Activated CD4-positive, alpha-beta memory T cell treated with anti-CD3 and anti-CD28 coated beads, Interleukin-2, amount 10 ng/mL, durations not matched to agents 7 days and 5 days (primary cell): ENCODE measurements around the gene SNAP47. TPM values are rescaled to one million over a fixed set of nuclear protein-coding genes. Genes with fewer than 3 reads are reported as not detected.

Source experiments
- CTCF ChIA-PET: fragments of 350-600 bp; sonication (Branson Sonifier 250); formaldehyde crosslinking; loops from one replicate; lab custom pipeline; 2021; ENCODE audit warnings: antibody characterized with exemption, inconsistent platforms; lab: Charles Lee
- POLR2A ChIA-PET: fragments of 350-600 bp; sonication (Branson Sonifier 250); formaldehyde crosslinking; loops from one replicate; lab custom pipeline; 2021; ENCODE audit warnings: antibody characterized with exemption; lab: Charles Lee
- DNase-seq: peaks from one replicate; pipeline ENCODE4 v3.0.0-alpha.2; 2020
- H3K27ac Mint-ChIP-seq: one replicate; pipeline ENCODE4 v1.8.0; 2021; ENCODE audit warnings: mild to moderate bottlenecking, mixed read lengths
- H3K27me3 Mint-ChIP-seq: one replicate; pipeline ENCODE4 v1.8.0; 2021; ENCODE audit warnings: mixed read lengths
- H3K36me3 Mint-ChIP-seq: one replicate; pipeline ENCODE4 v1.8.0; 2021; ENCODE audit warnings: low read depth, mixed read lengths
- H3K4me1 Mint-ChIP-seq: one replicate; pipeline ENCODE4 v1.8.0; 2021; ENCODE audit warnings: mixed read lengths
- H3K4me3 Mint-ChIP-seq: one replicate; pipeline ENCODE4 v1.8.0; 2021; ENCODE audit warnings: mild to moderate bottlenecking, mixed read lengths
- H3K9me3 Mint-ChIP-seq: one replicate; pipeline ENCODE4 v1.8.0; 2021; ENCODE audit warnings: mixed read lengths
- total RNA-seq, 2 experiments: library from RNA; stranded (reverse); gene quantifications; one replicate each; pipeline ENCODE4 v1.2.3, GENCODE V29; 2021

The SNAP47 gene
- total RNA-seq, 2 experiments from 2014 or later: 55.3 to 59.4 TPM

DNA sequence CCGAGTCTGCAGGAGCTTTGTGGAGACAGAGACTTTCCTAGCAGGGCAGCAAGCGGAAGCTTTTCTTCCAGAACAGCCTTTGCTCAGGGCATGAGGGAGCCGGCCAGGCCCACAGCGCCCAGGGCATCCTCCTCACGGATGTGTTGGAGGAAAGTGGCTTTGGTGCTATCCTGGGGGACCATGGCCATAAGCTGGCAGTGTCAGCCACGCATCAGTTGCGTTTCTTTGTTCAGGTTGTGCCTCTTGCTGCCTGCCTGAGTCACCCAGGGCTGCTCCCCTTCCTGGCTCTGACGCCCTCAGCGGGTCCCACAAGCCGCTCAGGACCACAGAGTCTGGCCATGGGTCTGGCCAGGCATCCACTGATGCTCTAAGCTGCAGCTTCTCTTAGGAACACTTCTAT lies 40.6 kb downstream of the SNAP47 start:
- Mint-ChIP-seq H3K27me3 (no peaks in the 10 kb centered on the region), H3K27ac (no peak overlapping the region), H3K4me3 (no peak overlapping the region), H3K36me3 (peaks cover 25% of the 10 kb centered on the region), H3K4me1 (peaks cover 42% of the 10 kb centered on the region), H3K9me3 (no peaks in the 10 kb centered on the region)
- ChIA-PET POLR2A (interaction anchor here (1.6 kb wide), 1 partner anchor 12 kb away, joined by 6 read pairs; no protein-coding TSS in a partner anchor), CTCF (no interaction called here)
- DNase-seq: no peak

DNA sequence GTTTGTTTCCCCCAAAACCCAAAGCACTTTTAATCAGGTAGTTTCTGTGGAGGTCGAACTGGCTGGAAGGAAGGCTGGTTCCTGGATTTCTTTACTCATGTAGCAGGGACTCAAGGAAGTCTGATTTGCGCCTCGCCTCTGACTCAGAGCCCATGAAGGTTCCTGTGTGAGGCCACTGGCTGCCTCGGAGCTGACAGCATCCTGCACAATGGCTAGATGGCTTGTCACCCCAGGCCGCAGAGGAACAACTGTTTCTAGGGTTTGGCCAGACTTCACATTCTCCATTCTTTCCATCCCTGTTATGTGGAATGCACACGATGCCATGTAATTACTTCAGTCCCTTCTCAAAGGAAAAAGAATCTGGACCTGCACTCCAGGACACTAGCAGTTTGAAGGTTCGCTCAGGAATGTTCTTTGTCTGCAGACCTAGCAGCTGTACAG lies 41.1 kb downstream of the SNAP47 start:
- ChIA-PET POLR2A (interaction anchor here (1.6 kb wide), 1 partner anchor 11 kb away, joined by 6 read pairs; no protein-coding TSS in a partner anchor), CTCF (no interaction called here)
- no peak overlapping the region for H3K4me3 Mint-ChIP-seq
- H3K9me3 Mint-ChIP-seq: no peaks in the 10 kb centered on the region
- no peak for DNase-seq
- H3K27ac Mint-ChIP-seq: no peak overlapping the region
- no peaks in the 10 kb centered on the region for H3K27me3 Mint-ChIP-seq
- H3K4me1 Mint-ChIP-seq: peaks cover 42% of the 10 kb centered on the region
- peaks cover 27% of the 10 kb centered on the region for H3K36me3 Mint-ChIP-seq

DNA sequence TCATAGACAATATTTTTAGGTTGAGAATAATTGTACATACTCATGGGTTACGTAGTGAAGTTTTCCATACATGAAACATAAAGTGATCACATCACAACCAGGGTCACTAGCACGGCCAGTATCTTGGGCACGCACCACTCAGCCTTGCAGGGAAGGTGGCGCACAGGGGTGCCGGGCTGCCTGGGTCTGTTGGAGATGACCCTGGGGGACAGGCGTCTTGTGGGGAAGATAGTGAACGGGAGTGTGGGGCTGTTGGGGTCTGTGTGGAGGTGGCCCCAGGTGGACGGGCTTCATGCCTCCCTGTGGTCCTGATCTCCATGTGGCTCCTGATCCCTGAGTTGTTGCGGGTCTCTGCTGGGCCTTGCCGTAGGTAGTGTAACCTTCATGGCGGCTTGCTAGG lies 41.9 kb downstream of the SNAP47 start:
- ChIA-PET POLR2A (interaction anchor here (1.6 kb wide), 1 partner anchor 11 kb away, joined by 6 read pairs; no protein-coding TSS in a partner anchor), CTCF (no interaction called here)
- H3K4me1 Mint-ChIP-seq: peaks cover 42% of the 10 kb centered on the region
- no peak overlapping the region for H3K27ac Mint-ChIP-seq
- H3K9me3 Mint-ChIP-seq: no peaks in the 10 kb centered on the region
- no peaks in the 10 kb centered on the region for H3K27me3 Mint-ChIP-seq
- DNase-seq: no peak
- no peak overlapping the region for H3K4me3 Mint-ChIP-seq
- H3K36me3 Mint-ChIP-seq: peaks cover 26% of the 10 kb centered on the region

DNA sequence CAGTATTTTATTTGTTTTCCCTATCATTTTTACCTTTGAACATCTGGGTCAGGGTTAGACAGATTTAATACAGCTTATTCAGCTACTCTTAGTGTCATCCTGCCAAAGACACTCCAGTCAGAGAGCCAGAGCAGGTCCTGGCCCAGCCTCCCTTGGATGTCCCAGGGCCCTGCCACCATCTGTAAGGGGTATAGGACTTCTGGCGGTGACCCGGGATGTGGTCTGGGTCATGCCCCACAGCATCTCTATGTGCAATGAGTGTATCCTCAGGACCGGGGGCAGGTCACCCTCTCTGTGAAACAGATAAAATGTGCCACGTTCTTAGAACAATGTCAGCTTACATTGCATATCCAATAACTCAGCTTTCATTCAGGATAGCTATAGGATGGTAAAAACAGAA lies 42.4 kb downstream of the SNAP47 start:
- H3K27ac Mint-ChIP-seq: no peak overlapping the region
- DNase-seq: no peak
- H3K4me1 Mint-ChIP-seq: peaks cover 37% of the 10 kb centered on the region
- no peak overlapping the region for H3K4me3 Mint-ChIP-seq
- no peaks in the 10 kb centered on the region for H3K27me3 Mint-ChIP-seq
- ChIA-PET CTCF (no interaction called here), POLR2A (no interaction called here)
- no peaks in the 10 kb centered on the region for H3K9me3 Mint-ChIP-seq
- peaks cover 25% of the 10 kb centered on the region for H3K36me3 Mint-ChIP-seq

DNA sequence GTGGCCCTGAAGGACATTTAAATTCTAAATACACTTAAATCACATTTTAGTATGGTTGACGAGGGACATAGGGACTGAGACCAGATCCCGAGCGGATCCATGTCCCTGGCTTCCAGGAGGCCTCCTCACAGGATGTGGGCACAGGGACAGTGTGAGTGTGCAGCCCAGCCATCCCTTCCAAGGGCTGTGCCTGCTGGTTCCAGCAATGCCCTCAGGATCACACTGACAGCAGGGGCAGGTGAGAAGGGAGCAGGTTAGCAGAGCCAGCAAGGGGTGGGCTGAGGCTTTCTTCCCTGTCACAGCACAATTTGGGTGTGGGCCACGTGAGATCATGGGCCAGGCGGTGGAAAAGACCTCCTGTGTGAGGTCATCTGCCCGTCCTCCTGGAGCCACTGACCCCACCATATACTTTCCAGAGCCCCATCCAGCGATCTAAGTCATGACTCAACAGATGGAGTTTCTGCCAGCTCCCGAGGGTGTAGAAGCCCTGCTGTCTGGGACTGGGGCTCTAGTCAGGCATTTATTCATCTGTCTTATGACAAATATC lies 43.2 kb downstream of the SNAP47 start:
- ChIA-PET POLR2A (no interaction called here), CTCF (no interaction called here)
- no peaks in the 10 kb centered on the region for H3K9me3 Mint-ChIP-seq
- H3K27me3 Mint-ChIP-seq: no peaks in the 10 kb centered on the region
- DNase-seq: no peak
- H3K27ac Mint-ChIP-seq: no peak overlapping the region
- H3K4me1 Mint-ChIP-seq: peaks cover 31% of the 10 kb centered on the region
- H3K36me3 Mint-ChIP-seq: peaks cover 29% of the 10 kb centered on the region
- H3K4me3 Mint-ChIP-seq: no peak overlapping the region

DNA sequence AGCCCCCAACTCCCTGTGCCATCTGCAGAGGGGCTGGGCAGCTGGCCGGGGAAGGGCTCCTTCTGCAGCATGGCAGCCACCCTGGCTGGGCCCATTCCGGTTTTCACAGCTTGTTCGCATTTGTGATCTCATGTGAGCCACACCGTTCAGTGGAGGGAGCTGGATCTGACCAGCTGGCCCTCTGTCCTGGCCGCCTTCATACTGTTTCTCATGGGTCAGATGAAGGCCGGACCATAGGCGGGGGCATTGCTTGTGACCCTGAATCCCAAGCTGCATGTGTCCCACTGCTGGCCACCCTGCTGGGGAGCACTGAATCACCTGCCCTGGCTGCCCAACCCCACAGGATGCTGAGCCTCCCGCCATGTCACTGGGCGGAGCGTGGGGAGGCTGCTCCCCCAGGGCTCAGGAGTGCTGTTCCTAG lies 43.8 kb downstream of the SNAP47 start:
- peaks cover 26% of the 10 kb centered on the region for H3K36me3 Mint-ChIP-seq
- POLR2A ChIA-PET: no interaction called here

DNA sequence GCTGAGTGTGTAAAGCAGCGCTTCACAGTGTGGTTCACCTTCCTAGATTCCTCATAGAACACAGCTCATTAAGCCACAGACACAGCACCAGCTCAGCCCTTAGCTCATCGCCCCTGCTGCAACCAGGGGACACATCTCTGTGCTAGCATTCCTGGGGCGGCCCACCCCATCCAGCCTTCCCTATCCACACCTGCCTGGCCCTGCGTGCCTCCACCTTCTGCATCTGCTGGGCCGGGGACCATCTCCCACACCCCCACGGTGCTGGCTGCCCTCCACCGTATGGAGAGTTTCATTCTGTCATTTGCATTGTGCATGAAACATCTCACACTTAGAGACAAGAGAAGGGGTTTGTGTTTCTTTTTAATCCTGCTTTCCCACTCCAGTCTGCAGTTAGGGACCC lies 44.5 kb downstream of the SNAP47 start:
- ChIA-PET POLR2A (no interaction called here), CTCF (no interaction called here)
- Mint-ChIP-seq H3K9me3 (no peaks in the 10 kb centered on the region), H3K4me1 (peaks cover 19% of the 10 kb centered on the region), H3K36me3 (peaks cover 22% of the 10 kb centered on the region), H3K27me3 (no peaks in the 10 kb centered on the region), H3K4me3 (no peak overlapping the region), H3K27ac (peak overlapping the region; percentile 57)
- peak; percentile 5 for DNase-seq

More for the DNA sequence above, 43.8 kb downstream of the SNAP47 start:
- DNase-seq: peak; percentile 5
- Mint-ChIP-seq H3K4me1 (peaks cover 25% of the 10 kb centered on the region), H3K9me3 (no peaks in the 10 kb centered on the region), H3K4me3 (no peak overlapping the region), H3K27ac (no peak overlapping the region), H3K27me3 (no peaks in the 10 kb centered on the region)
- CTCF ChIA-PET: no interaction called here

DNA sequence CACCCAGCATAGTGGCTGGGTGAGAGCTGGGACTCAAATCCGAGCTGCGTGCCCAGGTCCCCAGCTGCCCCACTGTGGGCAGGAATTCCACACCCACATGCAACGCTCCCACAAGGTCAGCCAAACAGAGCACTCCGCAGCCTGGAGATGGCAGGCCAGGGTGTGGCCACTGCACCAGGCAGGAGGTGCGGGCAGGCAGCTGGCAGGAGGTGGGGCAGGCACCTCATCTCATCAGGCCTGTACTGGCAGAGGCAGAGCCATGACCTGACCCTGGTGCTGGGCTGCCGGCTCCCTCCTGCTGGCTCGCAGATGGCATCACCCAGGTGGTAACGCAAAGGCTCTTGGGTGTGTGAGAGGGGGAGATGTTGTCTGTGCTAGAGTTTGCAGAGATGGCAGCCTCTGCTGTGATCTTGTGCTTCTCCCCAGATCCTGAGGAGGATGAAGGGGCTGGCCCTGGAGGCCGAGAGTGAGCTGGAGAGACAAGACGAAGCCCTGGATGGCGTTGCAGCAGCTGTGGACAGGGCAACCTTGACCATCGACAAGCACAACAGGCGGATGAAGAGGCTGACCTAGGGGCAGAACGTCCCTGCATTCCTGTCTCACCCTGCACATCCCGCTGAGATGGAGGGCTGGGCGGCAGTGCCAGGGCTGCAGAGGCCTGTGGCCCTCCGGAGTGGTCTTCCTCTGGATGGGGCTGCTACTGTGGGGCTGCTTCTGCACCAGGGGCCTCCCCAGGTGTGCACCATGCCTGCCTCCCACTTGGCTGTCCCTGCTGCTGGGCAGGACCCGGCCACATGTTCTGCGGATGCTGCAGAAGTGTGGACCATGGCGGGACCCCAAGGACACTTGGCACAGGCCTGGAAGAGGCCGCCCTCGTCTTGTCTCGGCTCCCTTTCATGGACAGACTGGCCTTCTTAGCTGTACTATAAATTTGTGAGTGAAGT lies 45.1 kb downstream of the SNAP47 start:
- peak; percentile 13 for DNase-seq
- ChIA-PET POLR2A (interaction anchor here (0.5 kb wide), 1 partner anchor 373 kb away, joined by 3 read pairs; no protein-coding TSS in a partner anchor), CTCF (no interaction called here)
- no peak overlapping the region for H3K4me3 Mint-ChIP-seq
- peak overlapping the region; percentile 57 for H3K27ac Mint-ChIP-seq
- peaks cover 22% of the 10 kb centered on the region for H3K36me3 Mint-ChIP-seq
- H3K9me3 Mint-ChIP-seq: no peaks in the 10 kb centered on the region
- H3K27me3 Mint-ChIP-seq: no peaks in the 10 kb centered on the region
- H3K4me1 Mint-ChIP-seq: peaks cover 12% of the 10 kb centered on the region

DNA sequence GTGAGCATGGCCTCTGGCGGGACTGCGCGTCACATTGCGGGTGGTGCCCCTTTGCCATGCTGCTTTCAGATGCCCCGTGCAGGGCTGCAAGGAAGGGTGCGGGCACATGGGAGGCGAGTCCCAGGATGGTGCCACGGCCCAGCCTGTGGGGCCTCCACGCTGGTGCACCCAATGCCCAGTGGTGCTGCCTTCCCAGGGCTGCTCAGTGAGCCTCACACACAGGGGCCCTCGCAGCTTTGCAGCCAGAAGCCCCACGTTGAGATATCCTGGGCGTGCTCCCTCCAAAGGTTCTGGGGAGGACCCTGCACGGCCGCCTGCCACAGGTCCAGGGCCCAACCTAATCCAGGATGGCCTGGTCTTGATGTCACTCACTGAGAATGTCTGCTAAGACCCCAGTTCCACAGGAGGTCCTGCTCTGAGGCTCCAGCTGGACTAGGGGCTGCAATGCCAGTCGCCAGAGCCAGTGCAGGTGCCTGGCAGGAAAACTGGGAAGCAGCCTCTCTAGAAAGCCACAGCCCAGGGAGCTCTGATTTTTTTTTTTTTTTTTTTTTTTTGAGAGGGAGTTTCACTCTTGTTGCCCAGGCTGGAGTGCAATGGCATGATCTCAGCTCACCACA lies 46.2 kb downstream of the SNAP47 start:
- peaks cover 10% of the 10 kb centered on the region for H3K4me1 Mint-ChIP-seq
- H3K36me3 Mint-ChIP-seq: peaks cover 18% of the 10 kb centered on the region
- ChIA-PET CTCF (no interaction called here), POLR2A (no interaction called here)
- DNase-seq: peak; percentile 15
- H3K27ac Mint-ChIP-seq: no peak overlapping the region
- H3K27me3 Mint-ChIP-seq: no peaks in the 10 kb centered on the region
- H3K9me3 Mint-ChIP-seq: no peaks in the 10 kb centered on the region
- no peak overlapping the region for H3K4me3 Mint-ChIP-seq

DNA sequence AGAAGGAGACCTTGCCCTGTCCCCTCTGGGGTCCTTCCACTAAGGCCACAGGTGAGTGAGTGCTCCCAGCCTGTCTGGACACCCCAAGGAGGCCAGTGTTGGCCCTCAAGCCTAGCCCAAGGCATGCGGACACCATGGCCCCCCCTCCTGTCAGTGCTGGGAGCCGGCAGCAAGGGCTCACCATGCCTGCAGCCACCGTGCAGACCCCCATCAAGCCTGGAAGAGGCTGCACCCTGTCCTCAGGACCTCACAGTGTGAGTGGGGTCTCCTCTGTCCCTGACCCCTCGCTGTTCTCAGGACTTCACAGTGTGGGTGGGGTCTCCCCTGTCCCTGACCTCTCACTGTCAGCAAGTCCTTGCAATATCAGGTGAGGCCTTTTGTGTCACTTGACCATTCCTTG lies 47.0 kb downstream of the SNAP47 start:
- DNase-seq: no peak
- POLR2A ChIA-PET: no interaction called here
- H3K27ac Mint-ChIP-seq: no peak overlapping the region

DNA sequence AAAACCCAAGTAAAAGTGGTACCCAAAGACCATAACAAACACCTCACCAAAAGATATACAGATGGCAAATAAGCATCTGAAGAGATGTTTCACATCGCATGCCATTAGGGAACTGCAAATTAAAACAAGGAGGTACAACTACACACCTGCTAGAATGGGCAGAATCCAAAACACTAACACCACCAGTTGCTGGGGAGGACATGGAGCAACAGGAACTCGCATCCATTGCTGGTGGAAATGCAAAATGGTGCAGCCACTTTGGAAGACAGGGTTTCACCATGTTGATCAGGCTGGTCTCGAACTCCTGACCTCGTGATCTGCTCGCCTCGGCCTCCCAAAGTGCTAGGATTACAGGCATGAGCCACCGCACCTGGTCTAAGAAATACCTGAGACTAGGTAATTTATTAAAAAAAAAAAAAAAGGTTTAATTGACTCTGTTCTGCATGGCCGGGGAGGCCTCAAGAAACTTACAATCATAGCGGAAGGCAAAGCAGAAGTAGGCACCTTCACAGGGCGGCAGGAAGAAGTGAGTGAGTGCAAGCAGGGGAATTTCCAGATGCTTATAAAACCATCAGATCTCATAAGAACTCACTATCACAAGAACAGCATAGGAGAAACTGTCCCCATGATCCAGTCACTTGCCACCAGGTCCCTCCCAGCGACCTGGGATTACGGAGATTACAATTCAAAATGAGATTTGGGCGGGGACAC lies 50.0 kb downstream of the SNAP47 start:
- Mint-ChIP-seq H3K4me1 (peaks cover 13% of the 10 kb centered on the region), H3K27me3 (peaks cover 5% of the 10 kb centered on the region), H3K9me3 (no peaks in the 10 kb centered on the region), H3K36me3 (peaks cover 11% of the 10 kb centered on the region), H3K4me3 (no peak overlapping the region), H3K27ac (no peak overlapping the region)
- POLR2A ChIA-PET: interaction anchor here (1.6 kb wide), 1 partner anchor 11 kb away, joined by 4 read pairs; no protein-coding TSS in a partner anchor
- DNase-seq: no peak
- CTCF ChIA-PET: no interaction called here

More for the DNA sequence above, 47.0 kb downstream of the SNAP47 start:
- Mint-ChIP-seq H3K27me3 (no peaks in the 10 kb centered on the region), H3K36me3 (peaks cover 12% of the 10 kb centered on the region), H3K4me1 (peaks cover 11% of the 10 kb centered on the region), H3K9me3 (no peaks in the 10 kb centered on the region), H3K4me3 (no peak overlapping the region)
- CTCF ChIA-PET: no interaction called here

DNA sequence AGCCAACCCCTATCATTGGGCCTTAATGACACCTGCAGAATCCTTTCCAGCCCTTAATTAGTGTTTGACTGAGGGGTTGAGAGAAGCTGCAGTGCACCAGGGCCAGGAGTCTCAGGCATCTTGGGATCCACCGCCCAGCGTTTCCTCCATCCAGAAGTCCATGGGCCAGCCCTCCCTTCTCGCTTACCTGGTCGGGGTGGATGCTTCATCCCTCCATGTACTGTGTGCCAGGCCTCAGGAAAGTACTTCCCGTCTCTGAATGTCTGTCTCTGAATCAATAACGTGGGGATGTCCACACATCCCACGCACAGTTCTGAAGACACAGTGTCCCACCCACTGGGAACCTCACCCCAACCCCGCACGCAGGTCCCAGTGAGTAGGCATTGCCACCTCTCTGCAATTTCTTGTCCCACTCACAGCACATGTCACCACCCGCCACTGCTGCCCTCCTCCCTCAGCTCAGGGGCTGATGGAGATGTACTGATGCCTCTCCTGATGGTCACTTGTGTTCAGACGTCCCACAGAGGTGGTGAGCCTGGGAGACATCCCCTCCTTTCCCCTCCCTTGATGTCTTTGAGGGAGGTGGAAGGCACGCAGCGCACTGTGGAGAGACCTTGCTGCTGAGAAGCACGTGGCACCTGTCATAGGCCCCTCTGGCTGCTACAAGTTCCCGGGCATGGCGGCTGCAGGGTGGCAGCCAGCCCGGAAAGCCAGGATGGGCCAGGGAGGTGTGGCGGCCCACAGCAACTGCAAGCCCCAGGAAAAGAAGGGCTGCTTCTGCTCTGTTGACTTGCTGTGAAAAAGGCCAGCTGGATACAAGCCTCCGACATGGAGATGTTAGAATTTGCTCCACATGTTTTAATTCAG lies 50.8 kb downstream of the SNAP47 start:
- no peak for DNase-seq
- Mint-ChIP-seq H3K27ac (no peak overlapping the region), H3K4me3 (peak overlapping the region; percentile 13), H3K9me3 (no peaks in the 10 kb centered on the region), H3K4me1 (peaks cover 13% of the 10 kb centered on the region), H3K27me3 (peaks cover 5% of the 10 kb centered on the region), H3K36me3 (peaks cover 11% of the 10 kb centered on the region)
- ChIA-PET CTCF (no interaction called here), POLR2A (no interaction called here)
